GM12865 (cell line): ENCODE measurements around the gene CCDC27.

Source experiments
- DNase-seq: peaks from one replicate; pipeline ENCODE4 v3.0.0; 2010; ENCODE audit warnings: low read depth
- H3K4me3 ChIP-seq: 2 replicates; pipeline ENCODE4 v1.5.1; 2011; ENCODE audit warnings: mild to moderate bottlenecking, low read depth, low read length, control low read depth
- TF ChIP-seq, protein P1 (sequence below): IDR thresholded peaks from 2 replicates; pipeline ENCODE4 v1.5.1; 2011; ENCODE audit warnings: low read length, control low read depth, low read depth, inconsistent platforms; ENCODE audit not compliant: insufficient read depth; ENCODE audit errors: missing control alignments

The CCDC27 gene

DNA sequence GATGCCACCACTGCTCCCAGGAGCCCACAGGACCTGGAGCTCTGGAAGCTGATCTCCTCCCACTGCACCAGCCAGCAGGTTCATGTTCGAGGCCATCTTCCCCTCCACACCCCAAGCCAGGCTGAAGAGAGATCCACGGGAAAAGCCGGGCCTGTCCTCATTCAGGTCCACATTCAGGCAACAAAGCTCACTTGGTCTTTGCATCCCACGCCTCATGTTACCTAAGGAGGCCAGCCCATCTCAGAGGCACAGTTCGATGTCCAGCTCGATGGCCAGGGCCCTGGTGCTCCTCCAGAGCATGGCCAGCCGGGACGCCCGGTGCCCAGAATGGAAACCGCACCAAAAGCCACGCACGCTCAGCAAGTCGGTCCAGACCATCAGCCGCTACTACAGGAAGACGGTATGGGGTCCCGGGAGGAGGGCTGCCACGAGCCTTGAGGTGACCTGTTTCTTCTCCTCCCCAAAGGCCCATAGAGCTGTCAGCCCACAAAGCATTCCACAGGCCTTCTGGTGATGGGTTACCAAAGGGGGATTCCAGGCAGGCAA is at the start of gene CCDC27:
Gene CCDC27, plus strand, starts transcription at position 51 of the 546 bp plus-strand sequence. Its CDS starts 32 bp downstream, at position 83.
- TF ChIP-seq, protein P1, sequence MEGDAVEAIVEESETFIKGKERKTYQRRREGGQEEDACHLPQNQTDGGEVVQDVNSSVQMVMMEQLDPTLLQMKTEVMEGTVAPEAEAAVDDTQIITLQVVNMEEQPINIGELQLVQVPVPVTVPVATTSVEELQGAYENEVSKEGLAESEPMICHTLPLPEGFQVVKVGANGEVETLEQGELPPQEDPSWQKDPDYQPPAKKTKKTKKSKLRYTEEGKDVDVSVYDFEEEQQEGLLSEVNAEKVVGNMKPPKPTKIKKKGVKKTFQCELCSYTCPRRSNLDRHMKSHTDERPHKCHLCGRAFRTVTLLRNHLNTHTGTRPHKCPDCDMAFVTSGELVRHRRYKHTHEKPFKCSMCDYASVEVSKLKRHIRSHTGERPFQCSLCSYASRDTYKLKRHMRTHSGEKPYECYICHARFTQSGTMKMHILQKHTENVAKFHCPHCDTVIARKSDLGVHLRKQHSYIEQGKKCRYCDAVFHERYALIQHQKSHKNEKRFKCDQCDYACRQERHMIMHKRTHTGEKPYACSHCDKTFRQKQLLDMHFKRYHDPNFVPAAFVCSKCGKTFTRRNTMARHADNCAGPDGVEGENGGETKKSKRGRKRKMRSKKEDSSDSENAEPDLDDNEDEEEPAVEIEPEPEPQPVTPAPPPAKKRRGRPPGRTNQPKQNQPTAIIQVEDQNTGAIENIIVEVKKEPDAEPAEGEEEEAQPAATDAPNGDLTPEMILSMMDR, result no peak
- DNase-seq, result no peak
- no peak within 1 kb of the TSS for H3K4me3 ChIP-seq

DNA sequence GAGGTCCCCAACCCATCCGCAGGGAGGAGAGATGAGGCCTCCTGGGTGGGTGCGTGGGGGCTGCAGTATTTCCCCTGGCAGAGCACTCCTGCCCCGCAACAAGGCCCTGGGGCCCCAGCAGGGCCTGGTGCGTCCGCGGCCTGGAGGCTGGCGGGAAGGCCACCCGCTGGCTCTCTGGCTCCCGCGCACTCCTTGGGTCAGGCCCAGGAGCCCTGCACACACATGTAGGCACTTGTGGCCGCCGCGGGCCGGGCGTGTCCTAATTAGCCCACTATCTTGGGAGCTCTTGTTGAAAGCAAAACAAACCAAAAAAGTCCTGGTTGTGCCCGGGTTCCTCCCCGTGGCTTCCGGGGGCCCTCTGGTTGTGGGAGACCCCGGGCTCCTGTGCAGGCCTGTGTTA is 49.7 kb upstream of the CCDC27 start:
- no peak for DNase-seq
- no peak overlapping the region for H3K4me3 ChIP-seq
- TF ChIP-seq, protein P1, result no peak

DNA sequence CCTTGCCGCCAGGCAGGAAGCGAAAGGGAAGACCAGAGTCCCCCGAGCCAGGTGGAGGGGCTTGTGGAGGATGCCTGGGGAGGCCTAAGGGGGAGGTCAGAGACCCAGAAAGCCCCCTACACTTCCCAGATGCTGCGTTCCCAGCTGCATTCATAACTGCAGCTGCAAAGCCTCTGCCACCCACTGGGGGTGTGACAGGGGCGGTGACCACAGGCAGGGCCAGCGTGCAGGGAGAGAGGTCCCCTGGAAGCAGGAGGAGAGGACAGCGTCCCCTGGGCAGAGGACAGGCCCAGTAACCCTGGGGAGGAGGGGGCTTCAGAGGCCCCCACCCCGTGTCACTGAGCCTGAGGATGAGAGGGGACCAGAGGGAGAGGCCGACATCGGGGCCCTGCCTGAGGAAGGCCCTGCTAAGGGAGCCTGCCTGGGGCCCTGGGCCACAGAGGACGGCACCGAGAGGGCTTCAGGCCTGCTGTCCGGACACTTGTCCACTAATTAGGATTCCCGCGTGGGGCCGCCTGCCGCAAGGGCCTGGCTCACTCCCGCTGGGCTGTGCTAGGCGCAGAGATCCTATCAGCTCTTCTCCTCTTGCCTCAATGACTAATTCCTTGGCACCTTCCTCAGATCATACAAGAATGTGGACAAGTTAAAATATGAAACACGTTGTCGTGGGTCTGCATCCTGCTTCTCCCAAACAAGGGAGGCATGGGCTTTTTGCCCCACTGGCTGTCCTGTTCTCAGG is 49.1 kb upstream of the CCDC27 start:
- TF ChIP-seq, protein P1, result no peak
- no peak for DNase-seq

DNA sequence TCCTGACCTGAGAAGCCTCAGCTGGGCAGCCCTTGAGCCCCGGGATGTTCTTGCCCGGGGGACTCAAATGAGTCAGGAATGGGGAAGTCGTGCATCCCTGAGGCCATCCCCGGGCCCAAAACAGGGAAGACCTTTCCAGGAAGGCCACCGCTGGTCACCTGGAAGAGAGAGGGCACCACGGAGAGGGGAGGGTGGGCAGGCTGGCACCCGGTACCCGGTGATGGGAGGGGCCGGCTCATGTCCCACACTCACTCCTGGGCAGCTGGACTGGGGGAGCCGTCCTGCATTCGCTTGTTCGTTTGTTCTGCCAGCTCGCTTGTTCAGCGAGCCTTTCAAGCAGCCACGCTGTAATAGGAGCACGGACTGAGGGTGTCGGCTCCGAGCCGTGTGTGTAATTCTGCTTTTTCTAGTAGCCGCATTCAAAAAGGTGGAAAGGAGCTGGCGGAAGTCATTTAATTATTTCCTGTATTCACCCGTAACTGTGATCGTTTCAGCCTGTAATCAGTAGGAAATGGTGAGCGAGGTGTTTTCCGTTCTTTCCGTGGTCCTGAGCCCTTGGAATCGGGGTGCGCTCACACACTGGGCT is 48.4 kb upstream of the CCDC27 start:
- no peak for DNase-seq
- H3K4me3 ChIP-seq, result no peak overlapping the region
- TF ChIP-seq, protein P1, result no peak

More for the DNA sequence above, 49.1 kb upstream of the CCDC27 start:
- no peak overlapping the region for H3K4me3 ChIP-seq

- no peak for DNase-seq
- TF ChIP-seq, protein P1, result no peak
- H3K4me3 ChIP-seq, result no peak overlapping the region
Observed at GRCh38 chr1:3705341-3705950, 46.8 kb upstream of the CCDC27 start.

GRCh38 chr1:3706651-3707297 is 45.5 kb upstream of the CCDC27 start:
- no peak overlapping the region for H3K4me3 ChIP-seq
- TF ChIP-seq, protein P1, result no peak
- DNase-seq, result no peak
